ENCODE data around the gene TMEM175. TPM values are rescaled to one million over a fixed set of nuclear protein-coding genes. Genes with fewer than 3 reads are reported as not detected.

The TMEM175 gene
- polyA plus RNA-seq, 1 donor (not counting 4 experiments of a cell fraction or from before 2014, with no cell fraction given), result 23.2 TPM

DNA sequence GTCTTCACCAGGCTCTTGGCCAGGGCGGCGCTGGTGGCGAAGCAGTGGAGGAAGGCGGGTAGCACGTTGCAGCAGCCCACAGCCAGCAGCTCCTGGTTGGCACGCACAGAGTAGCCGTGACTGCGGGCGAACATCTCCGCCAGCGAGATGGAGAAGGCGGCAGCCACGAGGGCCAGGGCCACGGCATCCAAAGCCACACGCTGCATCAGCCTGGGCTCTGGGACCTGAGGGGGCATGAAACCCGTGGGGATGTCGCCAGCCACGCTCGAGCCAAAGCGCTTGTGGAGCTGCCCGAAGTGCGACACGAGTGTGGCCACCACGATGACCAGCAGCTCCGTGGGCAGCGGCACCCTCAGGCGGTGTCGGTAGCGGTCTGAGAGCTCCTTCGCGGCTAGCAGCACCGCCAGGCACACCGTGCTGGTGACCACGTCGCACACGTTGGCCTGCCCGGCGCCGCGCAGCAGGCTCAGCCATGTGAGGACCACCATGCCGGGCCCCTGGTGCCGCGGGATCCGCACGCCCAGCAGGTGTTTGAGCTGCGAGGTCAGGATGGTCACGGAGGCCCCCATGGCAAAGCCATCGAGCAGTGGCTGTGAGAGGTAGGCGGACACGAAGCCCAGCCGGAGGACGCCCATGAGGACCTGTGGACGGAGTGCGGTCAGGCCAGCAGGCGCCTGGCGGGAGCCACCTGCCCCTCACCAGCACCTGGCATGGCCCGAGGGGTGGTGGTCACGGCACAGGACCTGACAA is 57.6 kb downstream of the TMEM175 start:
- no peak overlapping the region for H3K4me2 ChIP-seq (ENCODE audit: control insufficient read depth, extremely low read depth, insufficient read depth, low read depth, low read length)
- no peaks in the 10 kb centered on the region for H3K36me3 ChIP-seq (ENCODE audit: control insufficient read depth in 2 of 2, extremely low read depth in 1 of 2, insufficient read depth in 2 of 2, low read length in 2 of 2)
- dilution Hi-C loops (cut with MboI; ENCODE audit: extremely low pct_ligation_motif_present, low sequenced_read_pairs), result no loop called here
- peaks cover 11% of the 10 kb centered on the region for H3K4me1 ChIP-seq (ENCODE audit: control insufficient read depth, extremely low read depth, insufficient read depth, low read length)
- H2AFZ ChIP-seq (ENCODE audit: control insufficient read depth, low read length), result no peak overlapping the region
- no peak overlapping the region for H3K9ac ChIP-seq (ENCODE audit: control insufficient read depth, extremely low read depth, insufficient read depth, low read length)
- FAIRE-seq, result no peak
- TF ChIP-seq EZH2 (IDR thresholded peaks at IDR 0.05; ENCODE audit: low read length), result no peak
- TF ChIP-seq, protein P1, sequence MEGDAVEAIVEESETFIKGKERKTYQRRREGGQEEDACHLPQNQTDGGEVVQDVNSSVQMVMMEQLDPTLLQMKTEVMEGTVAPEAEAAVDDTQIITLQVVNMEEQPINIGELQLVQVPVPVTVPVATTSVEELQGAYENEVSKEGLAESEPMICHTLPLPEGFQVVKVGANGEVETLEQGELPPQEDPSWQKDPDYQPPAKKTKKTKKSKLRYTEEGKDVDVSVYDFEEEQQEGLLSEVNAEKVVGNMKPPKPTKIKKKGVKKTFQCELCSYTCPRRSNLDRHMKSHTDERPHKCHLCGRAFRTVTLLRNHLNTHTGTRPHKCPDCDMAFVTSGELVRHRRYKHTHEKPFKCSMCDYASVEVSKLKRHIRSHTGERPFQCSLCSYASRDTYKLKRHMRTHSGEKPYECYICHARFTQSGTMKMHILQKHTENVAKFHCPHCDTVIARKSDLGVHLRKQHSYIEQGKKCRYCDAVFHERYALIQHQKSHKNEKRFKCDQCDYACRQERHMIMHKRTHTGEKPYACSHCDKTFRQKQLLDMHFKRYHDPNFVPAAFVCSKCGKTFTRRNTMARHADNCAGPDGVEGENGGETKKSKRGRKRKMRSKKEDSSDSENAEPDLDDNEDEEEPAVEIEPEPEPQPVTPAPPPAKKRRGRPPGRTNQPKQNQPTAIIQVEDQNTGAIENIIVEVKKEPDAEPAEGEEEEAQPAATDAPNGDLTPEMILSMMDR (optimal IDR thresholded peaks at IDR 0.05 in 1 of 3, IDR thresholded peaks at IDR 0.05 in 1 of 3, conservative IDR thresholded peaks at IDR 0.05 in 1 of 3; ENCODE audit: extremely low read depth in 1 of 3, insufficient read depth in 2 of 3, low read length in 3 of 3), result no peak
- DNase-seq (ENCODE audit: low read depth, low spot score), result no peak
- H3K27me3 ChIP-seq (ENCODE audit: control insufficient read depth, extremely low read depth, insufficient read depth, low read length), result no peaks in the 10 kb centered on the region
- no peaks in the 10 kb centered on the region for H3K9me3 ChIP-seq (ENCODE audit: control insufficient read depth, low read depth, low read length)
- no peak overlapping the region for H3K27ac ChIP-seq (ENCODE audit: control insufficient read depth, insufficient read depth, low read length)
- H3K4me3 ChIP-seq (ENCODE audit: control insufficient read depth in 2 of 3, extremely low read depth in 1 of 3, insufficient read depth in 2 of 3, low read depth in 1 of 3, low read length in 3 of 3), result no peak overlapping the region
- no peaks in the 10 kb centered on the region for H3K9me1 ChIP-seq (ENCODE audit: control insufficient read depth, extremely low read depth, insufficient read depth, low read length)
- H3K79me2 ChIP-seq (ENCODE audit: control insufficient read depth, insufficient read depth, low read length), result no peaks in the 10 kb centered on the region
- no peaks in the 10 kb centered on the region for H4K20me1 ChIP-seq (ENCODE audit: control insufficient read depth, extremely low read depth, insufficient read depth, low read length)

- dilution Hi-C loops (cut with MboI; ENCODE audit: extremely low pct_ligation_motif_present, low sequenced_read_pairs), result no loop called here
- Histone ChIP-seq H3K27ac (ENCODE audit: control insufficient read depth, insufficient read depth, low read length) (no peak overlapping the region), H3K27me3 (ENCODE audit: control insufficient read depth, extremely low read depth, insufficient read depth, low read length) (peaks cover 1% of the 10 kb centered on the region), H3K4me1 (ENCODE audit: control insufficient read depth, extremely low read depth, insufficient read depth, low read length) (peaks cover 6% of the 10 kb centered on the region), H3K4me3 (ENCODE audit: control insufficient read depth in 2 of 3, extremely low read depth in 1 of 3, insufficient read depth in 2 of 3, low read depth in 1 of 3, low read length in 3 of 3) (no peak overlapping the region), H3K9ac (ENCODE audit: control insufficient read depth, extremely low read depth, insufficient read depth, low read length) (no peak overlapping the region), H4K20me1 (ENCODE audit: control insufficient read depth, extremely low read depth, insufficient read depth, low read length) (no peaks in the 10 kb centered on the region), H3K79me2 (ENCODE audit: control insufficient read depth, insufficient read depth, low read length) (no peaks in the 10 kb centered on the region), H3K9me1 (ENCODE audit: control insufficient read depth, extremely low read depth, insufficient read depth, low read length) (no peaks in the 10 kb centered on the region), H3K4me2 (ENCODE audit: control insufficient read depth, extremely low read depth, insufficient read depth, low read depth, low read length) (no peak overlapping the region), H3K9me3 (ENCODE audit: control insufficient read depth, low read depth, low read length) (no peaks in the 10 kb centered on the region), H2AFZ (ENCODE audit: control insufficient read depth, low read length) (no peak overlapping the region), H3K36me3 (ENCODE audit: control insufficient read depth in 2 of 2, extremely low read depth in 1 of 2, insufficient read depth in 2 of 2, low read length in 2 of 2) (no peaks in the 10 kb centered on the region)
- no peak for FAIRE-seq
- no peak for DNase-seq (ENCODE audit: low read depth, low spot score)
- TF ChIP-seq, protein P1 (optimal IDR thresholded peaks at IDR 0.05 in 1 of 3, IDR thresholded peaks at IDR 0.05 in 1 of 3, conservative IDR thresholded peaks at IDR 0.05 in 1 of 3; ENCODE audit: extremely low read depth in 1 of 3, insufficient read depth in 2 of 3, low read length in 3 of 3), result no peak
- TF ChIP-seq EZH2 (IDR thresholded peaks at IDR 0.05; ENCODE audit: low read length), result no peak
Measured at GRCh38 chr4:990746-991367, 58.6 kb downstream of the TMEM175 start.
